OCI-M2 (cell line): ENCODE results near the gene POGK.
"Not testable (repeated sequence)": the region's sequence is repeated elsewhere in the genome, so short reads cannot be mapped to it uniquely, and the experiment has no call there.

ENCODE experiments used
- DNase-seq: peaks from one replicate; lab custom pipeline; 2025; ENCODE audit not compliant: unreplicated experiment; lab: John Stamatoyannopoulos, UW

POGK gene, protein sequence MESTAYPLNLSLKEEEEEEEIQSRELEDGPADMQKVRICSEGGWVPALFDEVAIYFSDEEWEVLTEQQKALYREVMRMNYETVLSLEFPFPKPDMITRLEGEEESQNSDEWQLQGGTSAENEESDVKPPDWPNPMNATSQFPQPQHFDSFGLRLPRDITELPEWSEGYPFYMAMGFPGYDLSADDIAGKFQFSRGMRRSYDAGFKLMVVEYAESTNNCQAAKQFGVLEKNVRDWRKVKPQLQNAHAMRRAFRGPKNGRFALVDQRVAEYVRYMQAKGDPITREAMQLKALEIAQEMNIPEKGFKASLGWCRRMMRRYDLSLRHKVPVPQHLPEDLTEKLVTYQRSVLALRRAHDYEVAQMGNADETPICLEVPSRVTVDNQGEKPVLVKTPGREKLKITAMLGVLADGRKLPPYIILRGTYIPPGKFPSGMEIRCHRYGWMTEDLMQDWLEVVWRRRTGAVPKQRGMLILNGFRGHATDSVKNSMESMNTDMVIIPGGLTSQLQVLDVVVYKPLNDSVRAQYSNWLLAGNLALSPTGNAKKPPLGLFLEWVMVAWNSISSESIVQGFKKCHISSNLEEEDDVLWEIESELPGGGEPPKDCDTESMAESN

GRCh38 chr1:166838766-166839599 is at the start of gene POGK:
TSS of gene POGK (plus strand) at chr1:166839475. CDS start at chr1:166840957, 1,482 bp downstream.
- DNase-seq: no peak

- no peak for DNase-seq
These were observed 42.5 kb upstream of the POGK start for GRCh38 chr1:166796620-166797236.

- DNase-seq: no peak
These were observed 30.3 kb upstream of the POGK start for GRCh38 chr1:166808952-166809351.

GRCh38 chr1:166811691-166812090 is 27.6 kb upstream of the POGK start:
- DNase-seq: no peak

DNA sequence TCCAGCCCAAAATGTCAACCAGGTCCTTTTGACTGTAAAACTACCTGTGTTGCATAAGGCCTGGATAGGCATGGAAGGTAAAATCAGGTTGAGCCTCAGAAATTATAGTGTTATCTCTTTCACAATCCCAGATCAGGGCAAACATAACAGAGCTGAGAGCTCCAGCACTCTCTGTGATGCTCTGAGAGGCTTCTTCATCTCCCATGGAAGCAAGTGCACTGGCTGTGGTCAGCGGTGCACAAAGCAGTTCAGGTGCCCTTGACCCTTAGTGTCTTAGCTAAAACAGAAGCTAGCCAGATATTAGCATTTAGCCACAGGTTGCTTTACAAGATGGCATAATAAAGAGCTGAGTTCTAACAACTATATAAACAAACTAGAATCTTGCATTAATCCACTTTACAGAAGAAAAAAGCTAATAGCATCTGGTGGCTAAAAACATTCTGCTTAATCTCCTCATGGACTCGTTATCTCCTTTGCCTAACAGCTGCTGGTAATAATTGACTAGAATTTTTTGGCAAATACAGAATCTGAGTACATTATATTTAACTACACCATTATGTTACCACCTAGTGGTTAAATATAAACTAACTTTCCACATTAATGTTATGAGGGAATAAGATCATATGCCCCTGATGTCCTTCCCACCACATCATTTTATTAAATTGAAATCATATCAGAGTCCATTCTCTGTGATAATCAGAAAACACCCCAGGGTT is 25.6 kb upstream of the POGK start:
- DNase-seq: no peak

- no peak for DNase-seq
These were observed 24.7 kb upstream of the POGK start for GRCh38 chr1:166814611-166815010.

GRCh38 chr1:166819974-166820373 is 19.3 kb upstream of the POGK start:
- no peak for DNase-seq

GRCh38 chr1:166822385-166822784 is 16.9 kb upstream of the POGK start:
- no peak for DNase-seq

DNA sequence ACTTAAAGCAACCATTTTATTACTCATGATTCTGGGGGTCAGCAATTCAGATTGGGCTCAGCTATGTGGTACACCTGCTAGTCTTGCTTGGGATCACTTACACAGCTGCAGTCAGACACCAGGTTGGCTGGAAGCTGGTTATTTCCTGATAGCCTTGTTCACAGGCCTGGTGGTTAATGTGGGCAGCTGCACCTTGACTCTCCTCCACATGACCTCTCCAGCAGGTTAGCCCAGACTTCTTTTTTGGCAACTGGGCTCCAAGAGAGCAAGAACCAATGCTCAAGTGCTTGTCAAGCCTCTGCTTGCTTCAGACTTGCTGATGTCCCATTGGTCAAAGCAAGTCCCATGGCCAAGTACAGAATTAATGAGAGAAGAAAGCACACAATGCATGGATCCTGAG is 11.8 kb upstream of the POGK start:
- no peak for DNase-seq

DNA sequence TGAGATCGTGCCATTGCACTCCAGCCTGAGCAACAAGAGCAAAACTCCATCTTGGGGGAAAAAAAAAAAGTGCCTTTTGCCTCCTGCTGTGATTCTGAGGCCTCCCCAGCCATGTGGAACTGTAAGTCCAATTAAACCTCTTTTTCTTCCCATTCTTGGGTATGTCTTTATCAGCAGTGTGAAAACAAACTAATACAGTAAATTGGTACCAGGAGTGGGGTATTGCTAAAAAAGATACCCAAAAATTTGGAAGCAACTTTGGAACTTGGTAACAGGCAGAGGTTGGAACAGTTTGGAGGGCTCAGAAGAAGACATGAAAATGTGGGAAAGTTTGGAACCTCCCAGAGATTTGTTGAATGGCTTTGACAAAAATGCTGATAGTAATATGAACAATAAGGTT is 9.5 kb upstream of the POGK start:
- not testable (repeated sequence) for DNase-seq

- no peak for DNase-seq
These were observed 2.5 kb upstream of the POGK start for GRCh38 chr1:166836733-166837132.

DNA sequence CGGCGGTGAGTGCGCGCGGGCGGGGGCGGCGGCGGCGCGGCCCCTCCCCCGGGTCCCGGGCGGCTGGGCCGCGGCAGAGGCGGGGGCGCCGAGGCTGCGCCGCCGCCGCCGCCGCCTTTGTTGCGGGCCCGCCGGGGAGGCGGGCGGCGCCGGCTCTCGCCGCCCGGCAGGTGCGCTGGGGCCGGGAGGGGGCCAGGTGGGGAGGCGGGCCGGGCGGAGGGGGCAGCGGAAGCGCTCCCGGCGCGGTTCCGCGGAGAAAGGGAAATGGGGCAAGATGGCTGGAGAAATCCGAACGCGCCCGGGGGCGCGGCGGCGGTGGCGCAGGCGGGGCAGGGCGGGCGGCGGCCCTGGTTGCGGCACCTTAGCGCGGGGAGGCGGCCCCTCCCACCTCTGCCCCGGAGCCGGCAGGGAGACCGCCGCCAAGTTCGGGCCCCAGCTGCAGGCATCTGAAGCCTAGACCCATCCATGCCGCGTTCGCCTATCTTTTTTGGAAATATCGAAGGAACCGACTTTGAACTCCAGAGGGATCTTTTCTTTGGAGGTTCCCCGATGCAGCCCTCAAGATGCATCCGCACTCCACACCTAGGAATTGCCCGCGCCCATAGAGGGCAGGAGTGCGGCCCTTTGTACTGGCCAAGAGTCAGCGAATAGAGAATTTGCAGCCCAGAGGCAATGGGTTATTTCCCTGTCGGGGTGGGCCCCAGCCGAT is 479 bp downstream of the POGK start:
- DNase-seq: no peak

- no peak for DNase-seq
These were observed 1.3 kb downstream of the POGK start for GRCh38 chr1:166840309-166841274.

GRCh38 chr1:166843322-166843721 is 4.0 kb downstream of the POGK start:
- DNase-seq: no peak

DNA sequence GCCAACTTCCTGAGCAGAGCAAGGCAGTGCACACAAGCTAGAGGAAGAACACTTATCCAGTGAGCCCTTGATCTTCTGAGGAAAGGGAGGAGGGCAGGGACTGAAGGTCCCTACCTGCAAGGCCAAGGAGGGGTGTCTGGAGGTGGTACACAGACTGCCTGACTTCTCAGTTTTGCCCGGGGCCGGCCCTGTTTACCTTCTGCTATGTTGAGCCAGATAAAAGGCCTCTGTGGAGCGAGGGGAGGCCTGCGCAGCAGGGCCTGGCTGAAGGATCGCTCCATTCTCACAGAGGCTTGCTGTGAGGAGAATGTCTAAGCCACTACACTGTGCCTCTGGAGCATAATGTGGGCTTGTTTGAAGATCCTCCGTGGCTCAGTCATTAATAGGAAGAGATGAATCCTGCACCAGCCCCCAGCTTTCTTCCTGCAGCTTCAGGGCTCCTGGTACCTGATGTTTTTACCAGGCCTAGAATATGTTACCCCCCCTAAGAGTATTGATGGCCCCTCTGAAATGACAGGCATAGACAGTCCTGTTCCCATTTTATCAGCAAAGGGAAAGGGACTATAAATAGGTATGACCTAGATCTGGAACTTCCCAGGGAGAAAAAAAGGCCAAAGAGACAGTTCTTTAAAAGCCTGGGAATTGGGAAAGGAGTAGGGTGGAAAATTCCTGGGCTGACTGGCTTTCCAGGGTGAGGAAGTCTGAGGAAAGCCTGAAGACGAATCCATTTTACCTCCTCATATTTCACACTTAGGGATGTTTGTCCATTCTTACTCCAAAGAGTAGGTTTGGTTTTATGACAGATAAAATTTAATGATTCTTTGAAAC is 4.7 kb downstream of the POGK start:
- DNase-seq: no peak

DNA sequence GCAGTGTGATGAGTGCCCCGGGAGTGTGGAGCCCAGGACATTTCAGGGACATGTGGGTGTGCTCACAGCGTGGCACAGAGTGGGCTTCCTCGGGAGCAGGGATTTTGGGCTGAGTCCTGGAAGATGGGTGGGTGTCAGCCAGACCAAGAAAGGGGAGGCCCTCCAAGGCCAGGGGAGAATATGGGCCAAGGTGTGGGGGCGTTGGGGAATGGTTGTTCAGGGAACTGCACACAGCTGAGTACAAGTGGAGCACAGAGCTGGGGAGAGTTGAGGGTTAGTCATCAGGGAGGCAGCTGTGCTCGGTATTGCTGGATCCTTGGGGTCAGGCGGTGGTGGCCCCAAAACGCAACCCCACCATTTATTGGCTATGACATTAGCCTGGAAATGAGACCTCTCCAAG is 5.5 kb downstream of the POGK start:
- no peak for DNase-seq

GRCh38 chr1:166848193-166848592 is 8.9 kb downstream of the POGK start:
- no peak for DNase-seq

DNA sequence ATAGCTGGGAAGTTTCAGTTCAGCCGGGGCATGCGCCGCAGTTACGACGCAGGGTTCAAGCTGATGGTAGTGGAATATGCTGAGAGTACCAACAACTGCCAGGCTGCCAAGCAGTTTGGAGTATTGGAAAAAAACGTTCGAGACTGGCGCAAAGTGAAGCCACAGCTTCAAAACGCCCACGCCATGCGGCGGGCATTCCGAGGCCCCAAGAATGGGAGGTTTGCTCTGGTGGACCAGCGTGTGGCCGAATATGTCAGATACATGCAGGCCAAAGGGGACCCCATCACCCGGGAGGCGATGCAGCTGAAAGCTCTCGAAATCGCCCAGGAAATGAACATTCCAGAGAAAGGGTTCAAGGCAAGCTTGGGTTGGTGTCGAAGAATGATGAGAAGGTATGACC is 9.9 kb downstream of the POGK start:
- no peak for DNase-seq
